Ovary (tissue), 3 donors: ENCODE data around the gene GABBR2.

Experiments
- CTCF ChIP-seq, 3 donors: fragments of 450-650 bp in 2 of 3; fragments of 200-600 bp in 1 of 3; IDR thresholded peaks; one replicate each; pipeline versions ENCODE4 v1.5.1 to v1.8.0; 2016 to 2022; ENCODE audit warnings: antibody characterized with exemption in 3 of 3, mild to moderate bottlenecking in 1 of 3
- EP300 ChIP-seq: sonication (generic); formaldehyde crosslinking; IDR thresholded peaks from one replicate; pipeline ENCODE4 v1.6.1; 2017; ENCODE audit warnings: antibody characterized with exemption
- POLR2A ChIP-seq: fragments of 450-650 bp; IDR thresholded peaks from one replicate; pipeline ENCODE4 v1.6.1; 2017; ENCODE audit warnings: antibody characterized with exemption, mild to moderate bottlenecking, moderate library complexity
- donor health status: DM: no; HTN: no; CAD: no.

- TF ChIP-seq CTCF (IDR thresholded peaks at IDR 0.05): no peak
- no peak for TF ChIP-seq POLR2A
- TF ChIP-seq EP300: no peak
Measured at GRCh38 chr9:98732091-98732490, 23.4 kb upstream of the GABBR2 start.
